Neural progenitor cell (in vitro differentiated cells): ENCODE data around the gene CAGE1.
"Not testable (repeated sequence)": the region's sequence is repeated elsewhere in the genome, so short reads cannot be mapped to it uniquely, and the experiment has no call there.

Source experiments
- CTCF ChIP-seq: fragments of 200-600 bp; sonication (generic); IDR thresholded peaks from 2 replicates; pipeline ENCODE4 v1.5.1; 2017; ENCODE audit warnings: antibody characterized with exemption, mild to moderate bottlenecking
- EZH2 ChIP-seq: fragments of 200-600 bp; sonication (generic); IDR thresholded peaks from 2 replicates; pipeline ENCODE4 v1.6.1; 2017; ENCODE audit warnings: antibody characterized with exemption, mild to moderate bottlenecking, moderate library complexity
- EZH2phosphoT487 ChIP-seq: fragments of 200-600 bp; sonication (generic); IDR thresholded peaks from 2 replicates; pipeline ENCODE4 v1.6.1; 2017; ENCODE audit warnings: antibody characterized with exemption

GRCh38 chr6:7350591-7350990, 39.0 kb downstream of the CAGE1 start:
- not testable (repeated sequence) for TF ChIP-seq EZH2phosphoT487, CTCF, EZH2
